GM15510 (cell line): ENCODE results near the gene MRPL37.

ENCODE experiments used
- POLR2A ChIP-seq: IDR thresholded peaks from 3 replicates; pipeline ENCODE4 v1.6.1; 2011; ENCODE audit warnings: borderline replicate concordance; ENCODE audit not compliant: insufficient read length; ENCODE audit errors: extremely low read depth

MRPL37 gene

DNA sequence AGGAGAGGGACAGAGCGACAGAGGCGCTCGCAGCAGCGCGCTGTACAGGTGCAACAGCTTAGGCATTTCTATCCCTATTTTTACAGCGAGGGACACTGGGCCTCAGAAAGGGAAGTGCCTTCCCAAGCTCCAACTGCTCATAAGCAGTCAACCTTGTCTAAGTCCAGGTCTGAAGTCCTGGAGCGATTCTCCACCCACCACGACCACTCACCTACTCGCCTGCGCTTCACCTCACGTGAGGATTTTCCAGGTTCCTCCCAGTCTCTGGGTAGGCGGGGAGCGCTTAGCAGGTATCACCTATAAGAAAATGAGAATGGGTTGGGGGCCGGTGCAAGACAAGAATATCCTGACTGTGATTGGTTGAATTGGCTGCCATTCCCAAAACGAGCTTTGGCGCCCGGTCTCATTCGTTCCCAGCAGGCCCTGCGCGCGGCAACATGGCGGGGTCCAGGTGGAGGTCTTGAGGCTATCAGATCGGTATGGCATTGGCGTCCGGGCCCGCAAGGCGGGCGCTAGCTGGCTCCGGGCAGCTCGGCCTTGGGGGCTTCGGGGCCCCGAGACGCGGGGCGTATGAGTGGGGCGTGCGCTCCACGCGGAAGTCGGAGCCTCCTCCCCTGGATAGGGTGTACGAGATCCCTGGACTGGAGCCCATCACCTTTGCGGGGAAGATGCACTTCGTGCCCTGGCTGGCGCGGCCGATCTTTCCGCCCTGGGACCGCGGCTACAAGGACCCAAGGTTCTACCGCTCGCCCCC is at the start of gene MRPL37, which contains the start of gene CYB5RL:
Gene MRPL37, plus strand, starts transcription at position 403 of the 754 bp plus-strand sequence. Its CDS starts 77 bp downstream, at position 480.
Gene CYB5RL, minus strand, starts transcription at position 266 of the 754 bp plus-strand sequence. CDS start 4,414 bp downstream, outside the sequence.
- peak; percentile 82 for TF ChIP-seq POLR2A

- no peak for TF ChIP-seq POLR2A
Measured at GRCh38 chr1:54151013-54151412, 49.0 kb upstream of the MRPL37 start.

GRCh38 chr1:54152696-54153095 is 47.3 kb upstream of the MRPL37 start, which contains the start of gene CDCP2:
Gene CDCP2, minus strand, starts transcription at chr1:54153000. Its CDS starts 78 bp downstream, at chr1:54152922.
- no peak for TF ChIP-seq POLR2A

DNA sequence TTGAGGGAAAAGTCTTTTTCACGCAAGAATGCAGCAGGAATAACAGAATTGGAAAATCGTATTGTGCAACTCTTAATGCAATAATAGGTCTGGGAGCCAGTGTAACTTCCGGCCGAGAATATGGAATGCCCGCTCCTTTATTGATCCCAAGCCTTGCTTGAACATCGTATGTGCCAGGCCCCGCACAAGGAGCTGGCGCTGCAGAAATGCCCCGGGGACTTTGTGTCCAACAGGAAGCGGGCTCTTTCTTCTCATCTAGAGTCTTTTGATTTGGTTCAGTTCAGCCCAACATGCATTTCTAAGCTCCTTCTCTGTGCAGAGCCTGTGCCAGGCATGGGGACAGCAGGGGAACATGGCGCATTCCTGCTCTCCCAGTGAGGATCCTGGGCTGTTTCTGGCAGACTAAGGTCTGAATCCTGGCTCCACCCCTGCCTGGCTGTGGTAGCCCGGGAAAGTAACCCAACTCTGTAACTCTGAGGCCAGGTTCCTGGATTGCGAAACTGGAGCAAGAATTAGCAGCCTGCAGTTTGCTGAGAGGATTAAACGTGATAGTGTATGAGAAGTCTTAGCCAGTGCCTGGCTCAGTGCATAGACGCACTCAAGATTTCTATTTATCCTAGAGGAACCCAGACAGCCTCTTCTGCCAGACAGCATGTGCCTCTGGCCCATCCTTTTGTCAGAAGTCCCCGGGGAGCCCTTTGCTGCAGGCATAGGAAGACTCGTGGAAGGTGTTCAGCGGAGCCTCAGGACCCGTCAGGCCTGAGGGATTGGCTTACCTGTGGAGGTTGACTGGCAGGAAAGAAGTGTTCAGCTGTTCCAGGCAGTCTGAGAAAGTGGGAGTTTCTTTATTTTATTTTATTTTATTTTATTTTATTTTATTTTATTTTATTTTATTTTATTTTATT is 46.2 kb upstream of the MRPL37 start:
- no peak for TF ChIP-seq POLR2A

DNA sequence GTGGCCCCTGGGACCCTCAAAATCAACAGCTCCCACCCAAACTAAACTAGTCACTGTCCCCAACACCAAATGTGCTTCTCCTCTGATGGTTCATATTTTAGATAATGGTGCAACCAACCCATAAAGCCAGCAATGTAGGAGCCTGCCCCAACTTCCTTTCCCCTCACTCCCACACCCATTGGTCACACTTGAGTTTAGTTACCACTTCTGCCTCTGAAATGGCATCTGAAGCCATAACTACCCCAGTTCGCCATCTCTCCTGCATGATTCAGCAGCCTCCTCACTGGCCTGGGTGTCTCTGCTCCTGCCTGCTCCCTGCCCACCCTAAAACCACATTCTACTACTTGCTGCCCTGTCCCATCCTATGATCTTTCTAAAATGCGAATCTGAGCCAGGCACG is 43.8 kb upstream of the MRPL37 start:
- no peak for TF ChIP-seq POLR2A

DNA sequence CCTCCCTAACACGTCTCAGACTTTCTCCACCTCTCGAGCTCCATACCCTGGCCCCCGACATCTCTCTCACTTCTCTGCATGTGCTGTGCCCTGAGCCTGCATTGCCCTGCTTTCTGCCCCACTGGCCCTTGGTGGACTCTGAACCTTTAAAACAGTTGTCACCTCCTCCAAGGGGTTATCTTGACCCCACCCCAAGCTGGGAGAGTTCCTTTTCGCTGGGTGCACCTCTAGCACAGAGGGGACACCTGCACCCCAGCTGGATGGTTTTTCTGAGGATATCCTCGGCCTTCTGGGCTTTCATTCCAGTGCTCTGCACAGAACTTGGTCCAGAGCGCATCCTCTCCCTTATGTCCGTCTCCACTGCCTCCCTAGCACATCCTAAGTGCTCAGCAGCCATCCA is 43.0 kb upstream of the MRPL37 start:
- TF ChIP-seq POLR2A: no peak

DNA sequence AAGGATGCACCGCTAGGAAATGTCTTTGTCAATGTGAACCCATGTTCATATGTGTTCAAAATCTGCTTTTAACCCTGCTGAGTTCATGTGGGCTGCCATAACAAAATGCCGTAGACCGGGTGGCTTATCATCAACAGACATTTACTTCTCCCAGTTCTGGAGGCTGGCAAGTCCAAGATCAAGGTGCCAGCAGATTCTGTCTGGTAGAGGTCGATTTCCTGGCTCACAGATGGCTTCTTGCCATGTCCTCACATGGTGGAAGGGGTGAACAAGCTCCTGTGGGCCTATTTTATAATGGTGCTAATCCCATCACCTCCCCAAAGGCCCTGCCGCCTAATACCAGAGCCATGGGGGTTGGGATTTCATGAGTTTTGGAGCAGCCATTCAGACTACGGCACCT is 42.6 kb upstream of the MRPL37 start:
- TF ChIP-seq POLR2A: no peak

DNA sequence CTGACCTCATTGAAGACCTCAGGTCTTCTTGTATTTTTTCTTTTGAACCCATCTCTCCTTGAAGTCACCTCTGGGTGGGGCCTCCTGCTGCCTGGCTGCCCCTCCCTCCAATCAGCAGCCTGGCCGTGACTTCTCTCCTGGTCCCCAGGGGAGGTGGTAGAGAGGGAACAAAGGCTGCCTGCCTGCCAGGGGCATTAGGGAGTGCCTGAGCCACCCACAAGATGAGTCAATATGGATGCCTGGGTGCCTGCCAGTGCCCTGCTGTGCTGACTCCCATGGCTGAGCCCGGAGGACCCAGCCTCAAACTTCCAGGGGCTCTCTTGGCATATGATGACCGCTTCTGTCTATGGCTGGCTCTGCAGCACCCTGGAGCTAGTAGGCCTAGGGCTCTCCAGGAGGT is 41.9 kb upstream of the MRPL37 start:
- TF ChIP-seq POLR2A: no peak

DNA sequence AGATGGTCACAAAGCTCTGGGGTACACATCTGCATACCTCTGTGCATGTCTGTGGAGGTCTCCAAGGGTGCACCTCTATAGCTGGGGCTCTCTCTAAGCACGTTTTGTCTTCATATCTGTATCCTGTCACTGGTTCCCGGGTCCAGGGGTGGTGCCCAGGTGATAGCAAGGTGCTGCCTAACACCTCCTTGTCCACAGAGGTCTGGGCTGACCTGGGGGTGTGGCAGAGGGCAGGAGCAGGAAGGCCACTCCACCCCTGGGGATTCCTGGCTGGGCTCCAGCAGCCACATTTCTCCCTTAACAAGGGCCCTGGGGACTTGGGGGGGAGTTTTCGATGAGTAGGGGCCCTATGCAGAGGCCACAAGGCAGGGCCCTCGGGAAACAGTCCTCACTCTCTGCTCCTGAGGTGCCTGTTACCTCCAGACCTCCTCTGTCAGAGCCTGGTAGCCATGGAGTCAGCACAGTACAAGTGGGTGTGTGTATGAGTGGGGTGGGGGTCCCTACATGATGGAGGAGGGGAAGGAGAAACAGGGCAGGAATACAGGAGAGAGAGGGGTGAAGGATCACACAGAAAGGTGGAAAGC is 40.1 kb upstream of the MRPL37 start:
- TF ChIP-seq POLR2A: no peak

DNA sequence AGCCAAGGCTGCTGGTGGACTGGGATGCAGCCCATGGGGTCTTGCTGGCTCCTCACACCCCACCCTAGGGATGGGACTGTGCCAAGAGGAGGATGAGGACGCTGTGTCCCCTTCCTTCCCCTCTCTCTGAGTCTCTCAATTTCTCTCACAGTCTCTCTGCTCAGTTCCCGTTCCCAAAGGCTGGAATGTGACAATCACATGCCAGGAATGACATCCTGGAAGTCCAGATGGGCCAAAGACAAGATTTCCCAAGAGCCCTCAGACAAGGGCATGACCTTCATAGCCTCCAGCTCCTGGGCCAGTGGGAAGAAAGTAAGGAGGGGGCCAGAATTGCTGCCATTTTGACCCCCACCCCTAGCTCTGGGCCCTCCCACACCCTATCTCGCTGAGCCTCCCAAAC is 39.6 kb upstream of the MRPL37 start:
- TF ChIP-seq POLR2A: no peak

DNA sequence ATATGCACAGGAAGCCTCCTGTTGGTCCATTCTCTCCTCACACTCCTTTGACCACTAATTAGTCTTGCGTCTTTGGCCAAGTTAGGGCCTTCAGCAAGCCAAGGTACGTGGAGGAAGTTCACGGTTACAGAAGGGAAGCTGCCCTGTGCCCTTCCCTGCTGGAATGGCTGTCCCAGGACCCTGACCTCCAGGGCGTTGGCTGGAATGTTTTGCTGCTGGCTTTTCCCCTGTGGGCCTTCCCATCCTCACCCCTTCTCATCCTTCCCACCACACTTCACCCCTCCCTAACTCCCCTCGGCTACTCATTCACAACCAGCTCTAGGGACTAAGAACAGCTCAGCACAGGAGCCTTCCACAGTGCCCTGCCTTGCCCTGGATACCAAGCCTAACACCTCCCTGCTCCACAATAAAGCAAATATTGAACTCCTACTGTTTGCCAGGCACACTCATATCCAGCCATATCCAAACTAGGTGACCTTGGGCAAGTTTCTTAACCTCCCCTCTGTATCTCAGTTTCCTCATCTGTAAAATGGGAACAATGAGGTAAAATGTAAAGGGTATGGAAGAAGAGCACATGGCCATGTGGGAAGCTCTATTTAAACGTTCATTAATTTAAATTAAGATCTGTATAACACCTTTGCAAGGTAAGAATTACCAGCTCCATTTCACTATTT is 38.3 kb upstream of the MRPL37 start:
- TF ChIP-seq POLR2A: no peak

GRCh38 chr1:54163051-54163450 is 36.9 kb upstream of the MRPL37 start:
- TF ChIP-seq POLR2A: no peak

- TF ChIP-seq POLR2A: no peak
Measured at GRCh38 chr1:54163573-54163972, 36.4 kb upstream of the MRPL37 start.

- no peak for TF ChIP-seq POLR2A
Measured at GRCh38 chr1:54165146-54165545, 34.8 kb upstream of the MRPL37 start.
